Measurements from ENCODE around the gene OR2M4. TPM values are rescaled to one million over a fixed set of nuclear protein-coding genes. Genes with fewer than 3 reads are reported as not detected.

The OR2M4 gene
- total RNA-seq, 4 donors from 2014 or later, result not detected

DNA sequence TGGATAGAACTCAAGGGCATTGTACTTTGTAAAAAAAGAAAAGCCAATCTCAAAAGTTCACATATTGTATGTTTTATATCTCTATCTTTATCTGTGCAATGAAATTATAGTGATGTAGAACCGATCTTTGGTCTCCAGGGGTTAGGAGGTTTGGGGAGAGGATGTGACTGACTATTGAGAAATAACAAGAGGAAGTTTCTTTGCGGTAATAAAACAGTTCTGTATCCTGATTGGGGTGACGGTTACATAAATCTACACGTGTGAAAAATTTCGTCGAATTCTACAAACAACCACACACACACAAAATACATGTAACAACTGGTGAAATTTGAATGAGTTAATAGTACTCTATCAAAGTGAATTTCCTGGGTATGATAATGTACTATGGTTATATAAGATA is 57.2 kb downstream of the OR2M4 start:
- no peak for TF ChIP-seq CTCF (IDR thresholded peaks at IDR 0.05)
- ATAC-seq (ENCODE audit: low FRiP score) (no peak), DNase-seq (ENCODE audit: low spot score) (no peak)

Other genes with a start within 250 kb of the OR2M4 start
- gene OR2L5, start 217.8 kb upstream of the OR2M4 start, total RNA-seq, result not detected
- gene OR2L2, start 201.3 kb upstream of the OR2M4 start, total RNA-seq, result under 1 TPM in 1 of 4 donors, not detected in 3; 0.19 TPM
- not detected for gene OR2L3, start 184.6 kb upstream of the OR2M4 start, total RNA-seq
- not detected for gene OR2L13, start 136.2 kb upstream of the OR2M4 start, total RNA-seq
- gene OR2M5, start 86.3 kb upstream of the OR2M4 start, total RNA-seq, result not detected
- not detected for gene OR2M2, start 56.6 kb upstream of the OR2M4 start, total RNA-seq
- gene OR2M3, start 34.2 kb upstream of the OR2M4 start, total RNA-seq, result not detected
- gene OR2T33, start 46.6 kb downstream of the OR2M4 start, total RNA-seq, result under 1 TPM in 1 of 4 donors, not detected in 3; 0.69 TPM
- not detected for gene OR2T12, start 72.0 kb downstream of the OR2M4 start, total RNA-seq
- gene OR2M7, start 93.2 kb downstream of the OR2M4 start, total RNA-seq, result not detected
- gene OR14C36, start 117.4 kb downstream of the OR2M4 start, total RNA-seq, result not detected
- not detected for gene OR2T4, start 130.2 kb downstream of the OR2M4 start, total RNA-seq
- gene OR2T6, start 144.3 kb downstream of the OR2M4 start, total RNA-seq, result not detected
- not detected for gene OR2T1, start 171.6 kb downstream of the OR2M4 start, total RNA-seq
- not detected for gene OR2T2, start 214.2 kb downstream of the OR2M4 start, total RNA-seq
- gene OR2T3, start 241.9 kb downstream of the OR2M4 start, total RNA-seq, result not detected

All from omental fat pad (tissue), 4 donors.